ENCODE measurements around the gene KCNT1.

KCNT1 gene

DNA sequence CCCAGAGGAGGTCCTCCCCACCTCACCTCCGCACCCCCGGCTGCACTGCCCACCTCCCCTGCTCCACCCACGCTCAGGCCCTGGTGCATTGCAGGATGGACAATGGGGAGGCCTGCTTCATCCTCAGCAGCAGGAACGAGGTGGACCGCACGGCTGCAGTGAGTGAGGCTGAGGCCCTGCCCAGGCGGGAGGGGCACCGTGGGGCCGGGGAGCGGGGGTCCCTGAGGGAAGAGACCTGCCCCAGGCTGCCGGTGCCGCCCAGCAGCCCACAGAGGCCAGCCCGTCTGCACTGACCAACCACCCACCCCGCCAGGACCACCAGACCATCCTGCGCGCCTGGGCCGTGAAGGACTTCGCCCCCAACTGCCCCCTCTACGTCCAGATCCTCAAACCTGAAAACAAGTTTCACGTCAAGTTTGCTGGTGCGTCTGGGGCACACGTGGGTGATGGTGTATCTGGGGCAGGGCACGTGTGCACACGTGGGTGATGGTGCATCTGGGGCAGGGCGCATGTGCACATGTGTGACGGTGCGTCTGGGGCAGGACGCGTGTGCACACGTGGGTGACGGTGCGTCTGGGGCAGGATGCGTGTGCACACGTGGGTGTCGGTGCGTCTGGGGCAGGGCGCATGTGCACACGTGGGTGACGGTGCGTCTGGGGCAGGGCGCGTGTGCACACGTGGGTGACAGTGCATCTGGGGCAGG is 66.7 kb downstream of the KCNT1 start:
- no peak for DNase-seq (ENCODE audit: low spot score)

DNA sequence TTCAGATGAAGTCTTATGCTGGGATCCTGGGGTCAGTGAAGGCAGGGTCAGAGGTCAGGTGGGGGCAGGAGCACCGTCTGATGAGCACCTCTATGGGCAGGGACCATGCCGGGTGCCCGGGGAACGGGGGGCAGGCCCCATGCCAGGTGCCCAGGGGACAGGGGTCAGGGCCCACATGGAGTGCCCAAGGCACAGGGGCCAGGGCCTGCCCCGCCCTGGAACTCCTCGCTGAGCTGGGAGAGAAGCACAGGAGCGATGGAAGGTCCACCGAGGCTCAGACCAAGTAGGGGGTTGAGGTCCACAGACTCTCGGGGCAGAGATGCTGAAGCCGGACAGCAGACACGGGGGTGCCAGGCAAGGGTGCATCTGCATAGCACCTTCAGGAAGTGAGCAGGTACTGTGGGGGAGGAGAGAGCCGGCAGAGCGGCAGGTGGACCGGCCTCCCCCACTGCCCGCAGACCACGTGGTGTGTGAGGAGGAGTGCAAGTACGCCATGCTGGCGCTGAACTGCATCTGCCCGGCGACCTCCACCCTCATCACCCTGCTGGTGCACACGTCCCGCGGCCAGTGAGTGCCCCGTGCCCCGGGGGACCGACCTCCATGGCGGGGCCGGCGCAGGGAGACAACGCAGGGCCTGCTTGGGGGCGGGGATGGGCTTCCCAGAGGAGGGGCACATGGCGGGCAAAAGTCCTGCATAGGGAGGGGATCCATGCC is 67.7 kb downstream of the KCNT1 start:
- no peak for DNase-seq (ENCODE audit: low spot score)

DNA sequence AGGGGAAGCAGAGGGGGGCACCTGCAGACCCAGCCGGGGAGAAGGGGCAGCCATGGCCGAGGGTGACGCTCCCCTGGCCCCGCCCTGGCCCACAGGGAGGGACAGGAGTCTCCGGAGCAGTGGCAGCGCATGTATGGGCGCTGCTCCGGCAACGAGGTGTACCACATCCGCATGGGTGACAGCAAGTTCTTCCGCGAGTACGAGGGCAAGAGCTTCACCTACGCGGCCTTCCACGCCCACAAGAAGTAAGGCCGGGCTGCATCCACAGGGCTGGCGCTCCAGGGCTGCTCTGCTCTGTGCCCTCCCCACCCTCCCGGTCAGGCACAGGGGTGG is 68.2 kb downstream of the KCNT1 start:
- no peak for DNase-seq (ENCODE audit: low spot score)

DNA sequence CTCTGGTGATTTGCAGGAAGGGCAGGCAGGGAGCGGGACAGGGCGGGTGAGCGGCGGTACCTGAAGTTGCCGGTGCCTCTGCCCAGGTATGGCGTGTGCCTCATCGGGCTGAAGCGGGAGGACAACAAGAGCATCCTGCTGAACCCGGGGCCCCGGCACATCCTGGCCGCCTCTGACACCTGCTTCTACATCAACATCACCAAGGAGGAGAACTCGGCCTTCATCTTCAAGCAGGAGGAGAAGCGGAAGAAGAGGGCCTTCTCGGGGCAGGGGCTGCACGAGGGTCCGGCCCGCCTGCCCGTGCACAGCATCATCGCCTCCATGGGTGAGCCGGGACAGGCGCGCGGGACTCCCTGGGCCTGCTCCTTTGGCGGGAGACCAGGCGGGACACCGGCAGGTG is 68.8 kb downstream of the KCNT1 start:
- no peak for DNase-seq (ENCODE audit: low spot score)

DNA sequence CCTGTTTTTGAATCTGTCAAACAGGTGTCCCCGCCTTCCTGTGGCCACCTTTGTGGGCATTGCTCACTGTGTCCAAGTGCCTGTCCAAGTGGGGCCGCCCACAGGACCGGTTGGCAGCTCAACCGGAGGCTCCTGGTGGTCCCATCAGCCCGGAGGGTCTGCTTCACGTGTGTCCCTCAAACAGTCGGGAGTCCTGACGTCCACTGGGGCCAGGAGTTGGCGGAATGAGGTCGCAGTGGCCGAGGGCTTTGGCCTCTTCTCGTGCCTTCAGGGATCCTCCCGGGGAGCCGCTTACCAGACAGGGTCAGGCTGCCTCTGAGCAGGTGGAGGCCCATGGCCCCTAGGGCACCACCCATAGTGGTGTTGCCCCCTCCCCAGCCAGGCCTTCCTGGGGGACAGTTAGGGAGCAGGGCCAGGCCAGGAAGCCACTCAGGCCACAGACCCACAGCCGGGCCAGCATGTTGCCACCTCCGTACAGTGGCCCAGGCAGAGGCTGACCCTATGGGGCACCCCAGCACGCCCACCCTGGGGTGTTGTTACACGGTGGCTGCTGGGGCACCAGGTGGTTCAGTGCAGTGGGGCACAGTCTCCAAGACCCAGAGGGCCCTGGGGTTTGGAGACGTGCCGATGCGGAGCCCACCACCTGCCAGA is 69.5 kb downstream of the KCNT1 start:
- DNase-seq (ENCODE audit: low spot score): no peak

DNA sequence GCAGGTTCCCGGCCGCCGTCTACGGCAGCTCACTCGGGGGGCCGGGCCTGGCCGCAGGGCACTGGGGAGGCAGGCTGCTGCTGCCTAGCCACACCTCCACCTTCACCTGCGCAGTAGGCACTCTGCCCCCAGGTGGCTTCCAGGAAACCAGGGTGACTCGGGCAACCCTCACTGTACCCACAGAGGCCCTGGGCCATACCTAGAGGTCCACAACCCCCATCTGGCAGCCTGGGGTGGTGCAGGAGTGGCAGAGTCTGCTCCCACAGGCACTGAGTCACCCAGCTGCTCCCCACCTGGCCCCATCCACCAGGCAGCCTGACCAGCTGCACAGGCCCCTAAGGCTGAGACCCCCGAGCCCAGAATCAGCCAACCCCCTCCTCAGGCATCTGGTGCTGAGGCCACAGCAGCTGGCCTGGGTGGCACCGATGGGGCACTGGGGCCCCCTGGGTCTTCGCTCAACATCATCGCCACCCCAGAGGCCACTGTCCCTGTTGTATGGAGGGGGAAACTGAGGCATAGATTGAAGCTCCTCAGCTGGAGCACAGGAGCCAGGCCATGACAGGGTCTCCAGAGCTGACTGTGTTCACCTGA is 70.2 kb downstream of the KCNT1 start:
- DNase-seq (ENCODE audit: low spot score): no peak

DNA sequence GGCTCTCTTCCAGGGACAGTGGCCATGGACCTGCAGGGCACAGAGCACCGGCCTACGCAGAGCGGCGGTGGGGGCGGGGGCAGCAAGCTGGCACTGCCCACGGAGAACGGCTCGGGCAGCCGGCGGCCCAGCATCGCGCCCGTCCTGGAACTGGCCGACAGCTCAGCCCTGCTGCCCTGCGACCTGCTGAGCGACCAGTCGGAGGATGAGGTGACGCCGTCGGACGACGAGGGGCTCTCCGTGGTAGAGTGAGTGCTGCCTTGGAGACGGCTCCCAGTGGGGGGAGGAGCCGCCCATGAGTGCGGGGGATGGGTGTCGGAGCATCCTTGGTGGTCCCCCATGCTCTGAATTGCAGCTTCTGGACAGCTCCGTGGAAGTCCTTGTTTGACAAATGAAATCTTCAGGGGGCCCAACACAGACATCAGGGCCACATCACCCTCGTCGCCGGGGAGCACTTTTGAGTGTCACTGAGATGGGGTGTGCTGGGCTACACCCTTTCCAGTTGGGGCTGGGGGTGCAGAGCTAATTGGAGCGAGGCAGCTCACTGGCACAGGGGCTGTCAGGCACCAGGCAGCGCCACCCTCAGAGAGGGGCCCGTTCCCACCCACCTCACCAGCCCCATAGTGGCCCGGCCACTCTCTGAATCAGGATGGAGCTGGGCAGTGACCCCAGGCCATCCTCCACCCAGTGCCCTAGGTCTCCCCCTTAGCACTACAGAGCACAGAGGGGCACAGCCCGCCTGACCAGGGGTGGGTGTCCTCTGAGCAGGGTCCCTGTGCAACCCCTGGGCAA is 70.9 kb downstream of the KCNT1 start:
- no peak for DNase-seq (ENCODE audit: low spot score)

DNA sequence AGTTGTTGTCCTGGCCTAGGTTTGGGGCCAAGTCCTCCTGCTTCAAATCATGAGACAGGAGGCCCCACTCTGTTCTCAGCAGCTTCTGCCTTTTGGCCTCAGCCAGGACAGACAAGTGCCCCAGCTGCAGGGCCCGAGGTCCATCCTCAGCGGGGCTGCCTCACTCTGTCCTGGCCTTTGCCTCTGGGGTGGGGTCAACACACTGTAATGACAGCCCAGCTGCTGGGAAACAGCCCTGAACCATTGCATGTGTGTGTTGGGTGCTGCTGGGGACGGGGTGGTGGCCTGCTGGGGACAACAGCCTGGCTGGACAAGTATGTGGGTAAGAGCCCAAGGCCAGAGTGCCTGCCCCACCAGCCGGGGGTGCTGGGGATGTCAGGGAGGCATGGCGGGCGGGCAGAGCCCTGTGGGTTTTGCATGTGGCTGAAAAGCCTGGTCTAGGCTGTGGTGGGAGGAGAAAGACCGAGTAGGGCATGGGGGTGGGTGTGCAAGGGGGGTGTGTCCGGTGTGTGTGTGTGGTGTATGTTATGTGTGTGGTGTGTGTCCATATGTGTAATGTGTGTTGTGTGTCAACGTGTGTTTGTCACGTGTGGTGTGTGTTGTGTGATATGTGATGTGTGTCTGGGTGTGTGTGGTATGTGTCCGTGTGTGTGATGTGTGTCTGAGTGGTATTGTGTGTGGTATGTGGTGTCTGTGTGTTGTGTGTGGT is 71.7 kb downstream of the KCNT1 start:
- no peak for DNase-seq (ENCODE audit: low spot score)

DNA sequence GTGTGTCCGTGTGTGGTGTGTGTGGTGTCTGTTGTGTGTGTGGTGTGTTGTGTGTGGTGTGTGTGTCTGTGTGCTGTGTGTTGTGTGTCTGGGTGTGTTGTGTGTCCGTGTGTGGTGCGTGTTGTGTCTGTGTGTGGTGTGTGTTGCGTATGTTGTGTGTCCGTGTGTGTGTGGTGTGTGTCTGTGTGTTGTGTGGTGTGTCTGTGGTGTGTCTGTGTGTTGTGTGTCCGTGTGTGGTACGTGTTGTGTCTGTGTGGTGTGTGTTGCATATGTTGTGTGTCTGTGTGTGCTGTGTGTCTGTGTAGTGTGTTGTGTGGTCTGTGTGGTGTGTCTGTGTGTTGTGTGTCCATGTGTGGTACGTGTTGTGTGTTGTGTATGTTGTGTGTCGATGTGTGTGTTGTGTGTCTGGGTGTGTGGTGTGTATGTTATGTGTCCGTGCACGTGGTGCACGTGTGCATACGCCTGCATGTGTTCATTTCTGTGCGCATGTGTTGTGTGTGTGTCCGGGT is 72.3 kb downstream of the KCNT1 start:
- DNase-seq (ENCODE audit: low spot score): no peak

DNA sequence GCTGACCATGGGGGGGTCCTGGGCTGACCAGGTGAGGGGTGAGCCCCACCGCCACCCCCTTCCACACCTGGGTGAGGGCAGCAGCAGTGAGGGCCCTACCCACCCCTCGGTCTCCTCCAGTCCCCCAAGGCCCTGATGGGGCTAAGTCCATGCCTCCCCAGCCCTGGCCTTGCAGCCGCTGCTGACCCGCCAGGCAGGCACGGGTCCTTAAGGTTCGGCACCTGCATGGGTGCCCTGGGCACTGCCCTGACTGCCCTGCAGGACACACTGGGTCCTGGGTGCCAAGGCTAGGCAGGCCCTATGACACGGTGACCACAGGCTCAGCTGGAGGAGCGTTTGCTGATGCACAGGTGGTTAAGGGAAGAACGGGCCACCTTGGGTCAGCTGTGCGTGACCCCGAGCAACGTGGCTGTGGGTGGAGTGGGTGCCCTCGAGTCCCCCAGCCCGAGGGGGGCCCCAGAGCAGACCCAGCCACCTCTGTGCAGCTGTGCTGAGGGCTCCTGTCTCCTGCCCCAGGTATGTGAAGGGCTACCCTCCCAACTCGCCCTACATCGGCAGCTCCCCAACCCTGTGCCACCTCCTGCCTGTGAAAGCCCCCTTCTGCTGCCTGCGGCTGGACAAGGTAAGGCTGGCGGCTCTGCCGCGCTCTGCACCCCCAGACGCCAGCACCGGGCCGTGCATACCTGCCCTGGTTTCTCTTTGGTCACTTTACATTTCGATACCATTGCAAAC is 73.0 kb downstream of the KCNT1 start:
- DNase-seq (ENCODE audit: low spot score): no peak

DNA sequence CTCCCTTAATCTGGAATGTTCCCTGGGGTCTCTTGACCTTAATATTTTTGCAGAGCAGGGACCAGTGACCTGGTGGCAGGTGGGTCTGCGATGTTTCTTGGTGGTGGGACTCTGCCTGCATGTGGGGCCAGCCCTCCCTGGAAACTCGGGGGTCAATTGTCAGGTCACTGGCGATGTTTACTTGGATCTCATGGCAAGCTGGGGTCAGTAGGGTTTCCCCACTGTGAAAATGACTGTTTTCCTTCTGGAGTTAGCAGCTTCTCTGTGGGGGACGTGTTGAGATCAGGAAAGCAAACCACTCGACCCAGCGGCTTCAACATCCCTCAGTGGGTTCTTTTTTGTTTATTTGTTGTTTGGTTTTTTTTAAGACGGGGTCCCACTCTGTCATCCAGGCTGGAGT is 73.9 kb downstream of the KCNT1 start:
- no peak for DNase-seq (ENCODE audit: low spot score)

DNA sequence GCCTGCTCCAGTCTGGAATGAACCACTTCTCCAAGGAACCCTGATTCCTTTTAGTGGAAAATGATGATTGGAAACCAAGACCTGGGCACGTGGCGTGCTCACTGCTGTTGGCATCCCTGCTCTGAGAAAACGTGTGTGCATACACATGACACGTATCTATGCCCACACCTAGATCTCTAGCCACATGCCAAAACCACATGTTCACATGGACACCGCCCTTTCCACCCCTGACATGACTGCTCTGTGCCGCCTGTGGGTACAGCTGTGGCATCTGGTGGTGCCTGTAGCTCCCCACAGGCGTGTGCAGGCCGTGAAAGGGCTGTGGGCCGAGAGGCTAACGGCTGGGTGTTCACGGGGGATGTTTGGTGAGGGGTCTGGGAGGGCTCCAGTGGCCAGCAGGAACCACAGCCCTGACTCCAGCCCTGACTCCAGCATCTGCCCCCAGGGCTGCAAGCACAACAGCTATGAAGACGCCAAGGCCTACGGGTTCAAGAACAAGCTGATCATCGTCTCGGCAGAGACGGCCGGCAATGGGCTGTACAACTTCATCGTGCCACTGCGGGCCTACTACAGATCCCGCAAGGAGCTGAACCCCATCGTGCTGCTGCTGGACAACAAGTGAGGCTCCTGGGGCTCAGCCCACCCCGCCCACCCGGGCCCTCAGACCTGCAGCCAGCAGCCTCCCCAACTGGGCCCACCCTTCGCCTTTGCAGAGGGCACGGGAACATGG is 75.1 kb downstream of the KCNT1 start:
- no peak for DNase-seq (ENCODE audit: low spot score)

DNA sequence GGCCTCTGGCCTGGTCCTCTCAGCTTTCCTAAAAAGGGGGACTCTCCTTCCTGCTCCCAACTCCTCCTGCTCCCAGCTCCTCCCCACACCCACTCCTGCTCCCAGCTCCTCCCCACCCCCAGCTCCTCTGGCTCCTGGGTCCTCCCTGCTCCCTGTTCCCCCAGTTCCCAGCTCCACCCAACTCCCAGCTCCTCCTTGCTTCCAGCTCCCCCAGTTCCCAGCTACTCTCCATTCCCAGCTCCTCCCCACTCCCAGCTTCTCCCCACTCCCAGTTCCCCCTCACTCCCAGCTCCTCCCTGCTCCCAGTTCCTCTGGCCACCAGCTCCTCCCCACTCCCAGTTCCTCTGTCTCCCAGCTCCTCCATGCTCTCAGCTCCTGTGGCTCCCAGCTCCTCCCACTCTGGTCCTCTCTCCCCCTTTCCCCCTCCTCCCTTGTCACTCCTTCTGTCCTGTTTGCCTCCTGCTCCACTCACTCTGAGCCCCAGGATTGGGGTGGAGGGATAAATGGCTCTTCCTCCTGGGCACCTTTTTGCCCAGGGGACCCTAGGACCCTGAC is 75.7 kb downstream of the KCNT1 start:
- DNase-seq (ENCODE audit: low spot score): no peak

DNA sequence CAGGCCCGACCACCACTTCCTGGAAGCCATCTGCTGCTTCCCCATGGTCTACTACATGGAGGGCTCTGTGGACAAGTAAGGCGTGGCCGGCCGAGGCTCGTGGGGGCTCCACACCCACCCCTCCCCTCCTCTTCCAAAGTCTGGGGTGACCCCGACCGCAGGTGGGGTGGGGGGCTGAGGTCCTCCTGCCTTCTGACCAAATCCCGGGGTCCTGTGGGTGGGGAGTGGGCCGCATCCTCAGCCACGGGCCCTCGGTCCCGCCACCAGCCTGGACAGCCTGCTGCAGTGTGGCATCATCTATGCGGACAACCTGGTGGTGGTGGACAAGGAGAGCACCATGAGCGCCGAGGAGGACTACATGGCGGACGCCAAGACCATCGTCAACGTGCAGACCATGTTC is 76.4 kb downstream of the KCNT1 start:
- DNase-seq (ENCODE audit: low spot score): no peak

DNA sequence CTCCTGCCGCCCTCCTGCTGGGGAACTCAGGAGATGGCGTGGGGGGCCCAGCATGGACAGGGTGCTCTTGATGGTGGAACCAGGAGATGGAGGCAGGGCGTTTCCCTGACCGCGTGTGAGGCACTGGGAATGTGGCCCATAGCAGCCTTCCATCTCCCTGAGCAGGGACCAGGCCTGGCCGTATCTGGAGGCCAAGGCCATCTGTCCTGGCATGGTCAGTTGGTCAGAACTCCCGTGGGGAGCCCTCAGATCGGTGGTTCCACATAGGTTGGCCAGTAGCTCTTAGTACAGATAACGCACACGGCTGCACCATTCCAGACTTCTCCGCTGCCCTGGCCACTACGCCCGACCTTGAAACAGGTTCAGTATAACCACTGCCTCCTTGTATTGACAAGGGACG is 77.6 kb downstream of the KCNT1 start:
- DNase-seq (ENCODE audit: low spot score): no peak

DNA sequence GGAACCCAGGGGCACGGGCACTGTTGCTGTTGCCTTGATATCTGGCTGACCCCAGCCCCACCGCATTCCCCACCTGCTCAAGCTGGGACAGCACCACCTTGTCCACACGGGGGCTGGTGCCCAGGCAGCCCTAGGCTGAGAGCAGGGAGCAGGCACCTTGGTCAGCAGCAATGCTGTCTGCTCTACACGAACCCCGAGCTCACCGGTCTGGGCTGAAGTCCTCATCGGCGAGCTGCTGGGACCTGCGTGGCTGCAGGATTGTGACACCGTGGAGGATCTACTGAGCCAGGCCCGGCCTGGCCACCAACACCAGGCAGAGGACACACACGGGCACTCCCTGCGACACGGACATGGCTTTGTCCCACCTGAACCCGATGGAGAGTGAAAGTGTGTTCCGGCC is 78.1 kb downstream of the KCNT1 start:
- DNase-seq (ENCODE audit: low spot score): no peak

DNA sequence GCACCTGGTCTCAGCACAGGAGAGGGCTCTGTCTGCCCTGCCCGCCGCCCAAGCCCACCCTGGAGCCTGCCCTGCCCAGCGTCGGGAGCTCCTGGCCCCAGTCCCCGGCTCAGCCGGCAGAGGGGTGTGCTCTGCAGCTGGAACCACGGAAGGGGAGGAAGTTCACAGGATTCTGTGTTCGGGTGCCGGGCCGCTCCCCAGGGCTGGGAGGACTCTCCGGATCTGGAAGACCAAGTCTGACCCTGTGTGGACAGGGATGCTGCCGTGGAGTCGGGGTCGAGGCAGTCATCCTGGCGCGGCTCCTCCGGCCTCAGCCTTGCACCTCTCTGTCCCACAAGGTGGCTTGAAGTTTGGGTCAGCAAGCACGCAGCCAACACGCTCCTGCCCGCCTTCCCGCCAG is 78.6 kb downstream of the KCNT1 start:
- DNase-seq (ENCODE audit: low spot score): no peak

DNA sequence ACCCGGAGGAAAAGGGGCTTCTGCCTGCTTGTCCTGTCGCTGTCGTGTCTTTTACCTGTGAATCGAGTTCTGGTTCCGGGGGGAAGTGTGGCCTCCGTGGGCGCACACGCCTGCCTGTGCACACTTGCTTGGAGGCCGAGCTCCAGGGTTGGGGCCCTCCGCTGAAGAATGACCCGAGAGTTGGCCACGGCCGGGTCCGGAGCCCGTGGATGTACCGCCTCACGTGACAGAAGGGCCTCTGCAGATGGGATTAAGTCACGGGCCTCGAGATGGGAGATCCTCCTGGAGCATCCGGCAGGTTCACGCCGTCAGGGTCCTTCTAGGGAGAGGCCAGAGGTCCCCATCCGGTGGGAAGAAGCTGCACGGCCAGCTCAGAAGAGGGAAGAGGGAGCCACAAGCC is 81.0 kb downstream of the KCNT1 start:
- no peak for DNase-seq (ENCODE audit: low spot score)

DNA sequence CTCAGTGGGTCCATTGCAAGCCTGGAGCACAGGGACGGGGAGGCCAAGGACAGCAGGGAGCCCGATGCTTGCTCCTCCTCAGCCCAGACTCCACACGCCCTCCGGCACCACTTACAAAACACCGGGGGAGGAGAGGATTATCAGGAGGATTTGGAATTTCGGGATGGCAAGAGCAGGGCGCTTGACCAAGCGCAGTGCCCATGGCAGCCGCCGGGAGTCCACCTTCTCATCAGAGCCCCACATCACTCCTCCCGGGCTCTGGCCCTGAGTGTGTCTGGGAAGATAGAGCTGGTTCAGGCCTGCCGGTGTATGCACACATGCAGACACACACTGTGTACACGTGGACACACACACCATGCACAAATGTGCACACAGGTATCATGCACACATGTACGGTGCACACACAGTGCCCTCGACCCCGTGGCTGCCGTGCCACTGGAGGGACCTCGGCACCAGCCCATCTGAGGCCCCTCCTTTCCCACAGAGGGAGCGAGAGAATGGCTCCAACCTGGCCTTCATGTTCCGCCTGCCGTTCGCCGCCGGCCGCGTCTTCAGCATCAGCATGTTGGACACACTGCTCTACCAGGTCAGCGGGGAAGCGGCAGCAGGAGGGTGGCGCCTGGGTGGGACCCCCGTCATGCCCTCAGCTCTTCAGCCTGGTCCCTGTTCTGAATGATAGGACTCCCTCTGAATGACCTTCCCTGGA is 81.7 kb downstream of the KCNT1 start:
- no peak for DNase-seq (ENCODE audit: low spot score)
